IMR-90 (cell line): ENCODE measurements around the gene HIPK1. TPM values are rescaled to one million over a fixed set of nuclear protein-coding genes. Genes with fewer than 3 reads are reported as not detected.

Experiments
- ATAC-seq: fragments of 200-7000 bp; cut with Tn5 transposase; 2 replicates; pipeline ENCODE4 v1.9.1; 2020; ENCODE audit warnings: low read depth, mild to moderate bottlenecking, moderate library complexity
- BruUV-seq: library from RNA; stranded (reverse); fragments of 400-500 nt; replicated peaks from 2 replicates; lab custom pipeline; 2021; lab: Mats Ljungman, UMichigan
- CTCF ChIA-PET: fragments of 300-600 bp; formaldehyde crosslinking; extraction: SDS; loops from one replicate; lab custom pipeline; 2021; ENCODE audit warnings: antibody characterized with exemption; lab: Yijun Ruan, JAX
- POLR2A ChIA-PET: fragments of 300-600 bp; sonication (Branson Sonifier 250); formaldehyde crosslinking; loops from one replicate; lab custom pipeline; 2022; ENCODE audit warnings: antibody characterized with exemption; ENCODE audit not compliant: unreplicated experiment; lab: Charles Lee
- DNase-seq: peaks from one replicate; pipeline ENCODE4 v3.0.0; 2013
- H2AFZ ChIP-seq: replicated peaks from 2 replicates; pipeline ENCODE3; 2013; ENCODE audit warnings: low read length, mild to moderate bottlenecking; ENCODE audit not compliant: poor library complexity
- H2AK5ac ChIP-seq: 2 replicates; pipeline ENCODE4 v1.6.1; 2013; ENCODE audit warnings: low read depth, low read length, inconsistent platforms
- H2AK9ac ChIP-seq: replicated peaks from 2 replicates; pipeline ENCODE3; 2013; ENCODE audit warnings: mild to moderate bottlenecking, low read depth, low read length, moderate library complexity; ENCODE audit not compliant: poor library complexity
- H2BK120ac ChIP-seq: 2 replicates; pipeline ENCODE4 v1.6.1; 2013; ENCODE audit warnings: low read depth, low read length, inconsistent platforms
- H2BK15ac ChIP-seq: 3 replicates; pipeline ENCODE4 v1.6.1; 2013; ENCODE audit warnings: low read depth, low read length, inconsistent platforms
- H2BK20ac ChIP-seq: 2 replicates; pipeline ENCODE4 v1.6.1; 2013; ENCODE audit warnings: low read depth, mild to moderate bottlenecking, inconsistent platforms, low read length, moderate library complexity
- H2BK5ac ChIP-seq: 2 replicates; pipeline ENCODE4 v1.6.1; 2013; ENCODE audit warnings: mild to moderate bottlenecking, low read depth, low read length, inconsistent platforms; ENCODE audit not compliant: poor library complexity, severe bottlenecking
- H3K14ac ChIP-seq: replicated peaks from 2 replicates; pipeline ENCODE4 v1.6.1; 2013; ENCODE audit warnings: low read depth, low read length, inconsistent platforms
- H3K18ac ChIP-seq: 2 replicates; pipeline ENCODE4 v1.6.1; 2013; ENCODE audit warnings: low read depth, low read length, control low read depth
- H3K23ac ChIP-seq: 2 replicates; pipeline ENCODE4 v1.6.1; 2013; ENCODE audit warnings: low read depth, low read length, inconsistent platforms
- H3K27ac ChIP-seq: 2 replicates; pipeline ENCODE4 v1.5.1; 2013; ENCODE audit warnings: mild to moderate bottlenecking, control low read depth, low read length; ENCODE audit not compliant: insufficient read depth
- H3K27me3 ChIP-seq: 2 replicates; pipeline ENCODE4 v1.6.1; 2013; ENCODE audit warnings: low read length; ENCODE audit not compliant: control insufficient read depth, insufficient read depth
- H3K36me3 ChIP-seq: 2 replicates; pipeline ENCODE4 v1.6.1; 2013; ENCODE audit warnings: low read length, mixed read lengths; ENCODE audit not compliant: control insufficient read depth, insufficient read depth
- H3K4ac ChIP-seq: 2 replicates; pipeline ENCODE4 v1.6.1; 2013; ENCODE audit warnings: low read depth, low read length, inconsistent platforms
- H3K4me1 ChIP-seq: 2 replicates; pipeline ENCODE4 v1.6.1; 2013; ENCODE audit warnings: low read length, mixed read lengths; ENCODE audit not compliant: control insufficient read depth, insufficient read depth
- H3K4me2 ChIP-seq: 2 replicates; pipeline ENCODE4 v1.6.1; 2013; ENCODE audit warnings: low read depth, mild to moderate bottlenecking, control low read depth, low read length, moderate library complexity
- H3K4me3 ChIP-seq: 2 replicates; pipeline ENCODE4 v1.5.1; 2013; ENCODE audit warnings: low read depth, mild to moderate bottlenecking, control low read depth, low read length, moderate library complexity; ENCODE audit not compliant: insufficient read depth
- H3K56ac ChIP-seq: 2 replicates; pipeline ENCODE4 v1.6.1; 2013; ENCODE audit warnings: low read length, inconsistent platforms; ENCODE audit not compliant: insufficient read depth; ENCODE audit errors: extremely low read depth
- H3K79me1 ChIP-seq, 2 experiments: 2 replicates each; pipeline ENCODE4 v1.6.1; 2013; ENCODE audit warnings: low read length in 2 of 2, inconsistent platforms in 1 of 2, low read depth in 1 of 2
- H3K9ac ChIP-seq: 2 replicates; pipeline ENCODE4 v1.6.1; 2013; ENCODE audit warnings: low read depth, low read length, control low read depth
- H3K9me1 ChIP-seq: 2 replicates; pipeline ENCODE4 v1.6.1; 2013; ENCODE audit warnings: low read length, inconsistent platforms; ENCODE audit not compliant: insufficient read depth
- H3K9me3 ChIP-seq: 2 replicates; pipeline ENCODE4 v1.6.1; 2013; ENCODE audit warnings: low read length; ENCODE audit not compliant: control insufficient read depth, insufficient read depth
- H4K20me1 ChIP-seq: 2 replicates; pipeline ENCODE4 v1.6.1; 2013; ENCODE audit warnings: low read length, inconsistent platforms; ENCODE audit not compliant: insufficient read depth
- H4K5ac ChIP-seq: 2 replicates; pipeline ENCODE4 v1.6.1; 2013; ENCODE audit warnings: mild to moderate bottlenecking, low read depth, low read length, control low read depth
- H4K8ac ChIP-seq, 2 experiments: 2 replicates each; pipeline ENCODE4 v1.6.1; 2013; ENCODE audit warnings: low read depth in 2 of 2, low read length in 2 of 2, control low read depth in 1 of 2, inconsistent platforms in 1 of 2
- H4K91ac ChIP-seq: 2 replicates; pipeline ENCODE4 v1.6.1; 2013; ENCODE audit warnings: low read depth, low read length, inconsistent platforms; ENCODE audit not compliant: insufficient read depth
- BHLHE40 ChIP-seq: fragments of 150-350 bp; IDR thresholded peaks from 2 replicates; pipeline ENCODE4 v1.6.1; 2016; ENCODE audit warnings: mild to moderate bottlenecking, low read depth, low read length
- CEBPB ChIP-seq: IDR thresholded peaks from 2 replicates; pipeline ENCODE4 v1.6.1; 2012; ENCODE audit warnings: low read depth, low read length, improper control_type of control experiment
- FOS ChIP-seq: fragments of 150-350 bp; IDR thresholded peaks from 2 replicates; pipeline ENCODE4 v1.6.1; 2016; ENCODE audit warnings: low read depth, low read length
- MAZ ChIP-seq: IDR thresholded peaks from 2 replicates; pipeline ENCODE4 v1.6.1; 2012; ENCODE audit warnings: low read depth, mild to moderate bottlenecking, low read length, improper control_type of control experiment, moderate library complexity, borderline replicate concordance
- MXI1 ChIP-seq: IDR thresholded peaks from 2 replicates; pipeline ENCODE4 v1.6.1; 2012; ENCODE audit warnings: low read depth, mild to moderate bottlenecking, low read length, moderate library complexity, borderline replicate concordance
- POLR2A ChIP-seq: IDR thresholded peaks from 2 replicates; pipeline ENCODE4 v1.6.1; 2012; ENCODE audit warnings: mild to moderate bottlenecking, low read depth, low read length
- RAD21 ChIP-seq: IDR thresholded peaks from 2 replicates; pipeline ENCODE4 v1.6.1; 2012; ENCODE audit warnings: low read length, improper control_type of control experiment
- USF2 ChIP-seq: fragments of 150-350 bp; IDR thresholded peaks from 2 replicates; pipeline ENCODE4 v1.6.1; 2017; ENCODE audit warnings: mild to moderate bottlenecking, antibody characterized with exemption, low read length, low read depth
- WGBS, 2 experiments: methylation state at CpG; one replicate each; pipeline versions ENCODE4 v1.1.5 to v1.1.7; 2013; ENCODE audit warnings: missing lambda C conversion rate in 2 of 2; ENCODE audit not compliant: insufficient read length in 1 of 2; ENCODE audit errors: extremely low coverage in 2 of 2; 5-methylcytosine and 5-hydroxymethylcytosine counted together
- dilution Hi-C: fragments of 300-500 bp; cut with HindIII; formaldehyde crosslinking; loops from one replicate; pipeline ENCODE4 v1.14.3; 2018; ENCODE audit warnings: low sequenced_read_pairs; ENCODE audit not compliant: unreplicated experiment
- in situ Hi-C: fragments of 300-500 bp; cut with MboI; formaldehyde crosslinking; loops from 3 replicates; pipeline ENCODE4 v1.14.3; 2019; ENCODE audit warnings: low sequenced_read_pairs, inconsistent platforms, mixed read lengths
- intact Hi-C: fragments of 100-400 bp; cut with micrococcal nuclease; formaldehyde crosslinking; loops from 2 replicates; pipeline ENCODE4 v1.10.0; 2022
- polyA plus RNA-seq, 3 experiments: library from polyadenylated mRNA; depleted of rRNA; stranded (reverse); fragments of >200 nt; gene quantifications; 2 replicates each; pipeline ENCODE4 v1.2.3, GENCODE V29; 2012; ENCODE audit warnings: low replicate concordance in 1 of 3
- total RNA-seq: library from RNA; depleted of rRNA; stranded (reverse); fragments of >200 nt; gene quantifications from 2 replicates; pipeline ENCODE4 v1.2.3, GENCODE V29; 2012

The HIPK1 gene
- total and polyA plus RNA-seq, 2 of the 4 experiments (the other 2 are of a cell fraction), result 15.3 to 33.9 TPM

DNA sequence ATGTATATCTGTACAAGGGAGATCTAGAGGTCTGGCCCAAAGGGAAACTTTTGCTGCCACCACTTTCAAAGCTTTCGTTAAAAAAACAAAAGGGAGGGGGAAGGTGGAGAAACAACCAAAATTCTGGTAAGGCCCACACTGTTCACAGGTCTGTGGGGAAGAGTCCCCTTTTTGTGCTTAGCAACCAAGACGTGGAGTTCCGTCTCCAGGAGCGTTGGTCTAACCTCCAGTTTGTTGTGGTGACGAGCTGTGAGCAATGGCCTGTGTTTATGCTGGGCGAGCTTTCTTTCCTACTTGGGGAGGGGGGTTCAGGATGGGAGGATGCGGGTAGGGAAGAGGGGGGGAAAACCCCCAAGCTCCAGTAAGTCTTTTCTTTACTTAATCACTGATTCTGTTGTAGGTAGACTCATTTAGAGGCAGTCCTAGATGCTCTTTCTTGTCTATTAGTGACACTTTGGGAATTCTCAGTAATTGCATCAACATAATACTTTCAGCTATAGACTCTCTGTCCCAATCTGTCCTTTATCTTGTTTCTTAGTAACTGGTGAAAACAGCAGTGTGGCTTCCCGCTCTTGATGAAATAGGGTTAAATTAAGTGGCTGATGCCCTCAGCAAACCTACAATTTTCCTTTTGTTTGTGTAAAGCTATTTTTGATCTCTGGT lies 1.5 kb downstream of the HIPK1 start:
- H3K9ac ChIP-seq, result peak overlapping the region; percentile 88
- H3K4me1 ChIP-seq, result no peaks in the 10 kb centered on the region
- H3K9me3 ChIP-seq, result no peaks in the 10 kb centered on the region
- H3K36me3 ChIP-seq, result no peaks in the 10 kb centered on the region
- H2BK20ac ChIP-seq, result no peak overlapping the region
- peaks cover 5% of the 10 kb centered on the region; the same call in 1 of the 2 replicates for H3K9me1 ChIP-seq
- H3K27ac ChIP-seq, result peak overlapping the region; percentile 84
- peaks cover 0 to 45% of the 10 kb centered on the region in 2 experiments; a peak in 2 of 4 replicates for H3K79me1 ChIP-seq
- peak overlapping the region; percentile 3 for H2AK9ac ChIP-seq
- DNase-seq (peak; percentile 83), ATAC-seq (peak; percentile 21)
- ChIA-PET CTCF (interaction anchor here (1.1 to 2.2 kb wide), 2 partner anchors 48 to 95 kb away, joined by 3 to 6 read pairs; no protein-coding TSS in a partner anchor), POLR2A (interaction anchor here (0.5 to 1.9 kb wide), 4 partner anchors 27 to 1477 kb away, joined by 4 to 9 read pairs (median 7); partner anchors contain the start of genes AP4B1 and DCLRE1B)
- peak overlapping the region; percentile 28; the same call in 1 of the 2 replicates for H4K5ac ChIP-seq
- dilution Hi-C loops (no loop called here), intact Hi-C loops (loop anchor here (2.0 to 10.0 kb wide), 2 partner anchors 44 to 786 kb away; no protein-coding TSS in a partner anchor), in situ Hi-C loops (no loop called here)
- H3K56ac ChIP-seq, result 0 out of 2 replicates have a peak overlapping the region, but pooled peaks have one; percentile 27
- H3K4me2 ChIP-seq, result peak overlapping the region; percentile 98
- BruUV-seq, result no TSS peak
- WGBS, 2 experiments, result 0% methylated on average over 2 of the region's 8 CpGs; no CpG with 5 or more reads in 1 of the 2 experiments
- H3K27me3 ChIP-seq, result no peaks in the 10 kb centered on the region
- H3K14ac ChIP-seq, result peak overlapping the region; percentile 85
- H2BK120ac ChIP-seq, result no peak overlapping the region
- TF ChIP-seq MAZ (peak; percentile 71), USF2 (no peak), POLR2A (peak; percentile 75; the same call in 1 of the 2 replicates), BHLHE40 (peak; percentile 47; the same call in 1 of the 2 replicates), FOS (0 out of 2 replicates have a peak, but pooled peaks have one; percentile 9), MXI1 (0 out of 2 replicates have a peak, but pooled peaks have one; percentile 41), CEBPB (peak; percentile 43; the same call in 1 of the 2 replicates), RAD21 (no peak)
- H3K18ac ChIP-seq, result peak overlapping the region; percentile 29; the same call in 1 of the 2 replicates
- H3K4ac ChIP-seq, result peak overlapping the region; percentile 86
- peak overlapping the region; percentile 86 for H3K23ac ChIP-seq
- H4K8ac ChIP-seq, result peak overlapping the region in 1 of 2 experiments; percentile 14; a peak in 1 of 4 replicates
- H2BK5ac ChIP-seq, result peak overlapping the region; percentile 67
- H3K4me3 ChIP-seq, result peak overlapping the region; percentile 96
- H2AFZ ChIP-seq, result peak overlapping the region; percentile 99
- H4K91ac ChIP-seq, result 0 out of 2 replicates have a peak overlapping the region, but pooled peaks have one; percentile 1
- peak overlapping the region; percentile 89; the same call in 1 of the 2 replicates for H2AK5ac ChIP-seq
- 0 out of 3 replicates have a peak overlapping the region, but pooled peaks have one; percentile 47 for H2BK15ac ChIP-seq
- H4K20me1 ChIP-seq, result peaks cover 50% of the 10 kb centered on the region
